ENCODE measurements around the gene UBE2F. TPM values are rescaled to one million over a fixed set of nuclear protein-coding genes. Genes with fewer than 3 reads are reported as not detected.

The UBE2F gene
- total and polyA plus RNA-seq, 9 of the 15 experiments (the other 6 are each of a cell fraction or from before 2014, with no cell fraction given), result 18.1 to 88.1 (median 53.0) TPM

- TF ChIP-seq E2F6 (IDR thresholded peaks at IDR 0.05; ENCODE audit: borderline replicate concordance in 1 of 2, extremely low read depth in 1 of 2, insufficient read depth in 1 of 2, insufficient read length in 1 of 2, low read depth in 1 of 2, low read length in 1 of 2, poor library complexity in 1 of 2, severe bottlenecking in 1 of 2), result peak in 1 of 2 experiments; percentile 27
- TF ChIP-seq ATF1 (CRISPR knock-in tag; IDR thresholded peaks at IDR 0.05), result 0 out of 2 replicates have a peak, but pooled peaks have one; percentile 12
- peak; percentile 91 for TF ChIP-seq ATF1 (tag; IDR thresholded peaks at IDR 0.05)
- TF ChIP-seq EZH2 (IDR thresholded peaks at IDR 0.05; ENCODE audit: borderline replicate concordance, low read depth, low read length), result no peak
- TF ChIP-seq NONO (IDR thresholded peaks at IDR 0.05; ENCODE audit: low read depth in 2 of 2, low read length in 1 of 2), result no peak
- no peak for TF ChIP-seq HDAC8 (tag; IDR thresholded peaks at IDR 0.05)
- no peak for TF ChIP-seq ZNF134 (CRISPR knock-in tag; conservative IDR thresholded peaks at IDR 0.05)
- TF ChIP-seq CXXC5 (CRISPR knock-in tag; IDR thresholded peaks at IDR 0.05), result peak; percentile 88
- no peak for TF ChIP-seq BACH1 (tag; IDR thresholded peaks at IDR 0.05)
- TF ChIP-seq SIX5 (IDR thresholded peaks at IDR 0.05; ENCODE audit: borderline replicate concordance in 1 of 2, insufficient read depth in 1 of 2, low read depth in 1 of 2, low read length in 2 of 2), result no peak
- no peak for TF ChIP-seq MAFF (IDR thresholded peaks at IDR 0.05; ENCODE audit: low read length)
- peak; percentile 16 to 82 (median 77) for TF ChIP-seq YY1 (IDR thresholded peaks at IDR 0.05; ENCODE audit: borderline replicate concordance in 1 of 3, control insufficient read depth in 1 of 3, extremely low read depth in 1 of 3, insufficient read depth in 3 of 3, insufficient read length in 1 of 3, insufficient replicate concordance in 2 of 3, low read depth in 1 of 3, low read length in 2 of 3)
- no peak for TF ChIP-seq EHMT2 (IDR thresholded peaks at IDR 0.05)
- no peak for TF ChIP-seq ZNF175 (CRISPR knock-in tag; IDR thresholded peaks at IDR 0.05; ENCODE audit: low read depth)
- TF ChIP-seq PHF20 (IDR thresholded peaks at IDR 0.05; ENCODE audit: partially characterized antibody), result peak; percentile 89
- no peak for TF ChIP-seq ZSCAN29 (IDR thresholded peaks at IDR 0.05)
- no peak for TF ChIP-seq ZBTB9 (CRISPR knock-in tag; IDR thresholded peaks at IDR 0.05)
- no peak for TF ChIP-seq ZBTB43 (CRISPR knock-in tag; IDR thresholded peaks at IDR 0.05)
- TF ChIP-seq POLR2A (conservative IDR thresholded peaks at IDR 0.05), result peak; percentile 85
- TF ChIP-seq E2F8 (IDR thresholded peaks at IDR 0.05; ENCODE audit: low read depth, partially characterized antibody), result peak; percentile 86
Measured at GRCh38 chr2:238060542-238061314, 93.9 kb downstream of the UBE2F start, which contains the start of gene SCLY (continued).

Measured in K562 (cell line).